HG03575 (cell line): Measurements from ENCODE around the gene KCNJ9.
"Not testable (repeated sequence)": the region's sequence is repeated elsewhere in the genome, so short reads cannot be mapped to it uniquely, and the experiment has no call there.

Experiments
- ATAC-seq: cut with Tn5 transposase; IDR thresholded peaks from one replicate; pipeline ENCODE4 v1.9.1; 2021; ENCODE audit not compliant: unreplicated experiment, insufficient number of reproducible peaks, low FRiP score; ENCODE audit errors: extremely low read depth

The KCNJ9 gene

DNA sequence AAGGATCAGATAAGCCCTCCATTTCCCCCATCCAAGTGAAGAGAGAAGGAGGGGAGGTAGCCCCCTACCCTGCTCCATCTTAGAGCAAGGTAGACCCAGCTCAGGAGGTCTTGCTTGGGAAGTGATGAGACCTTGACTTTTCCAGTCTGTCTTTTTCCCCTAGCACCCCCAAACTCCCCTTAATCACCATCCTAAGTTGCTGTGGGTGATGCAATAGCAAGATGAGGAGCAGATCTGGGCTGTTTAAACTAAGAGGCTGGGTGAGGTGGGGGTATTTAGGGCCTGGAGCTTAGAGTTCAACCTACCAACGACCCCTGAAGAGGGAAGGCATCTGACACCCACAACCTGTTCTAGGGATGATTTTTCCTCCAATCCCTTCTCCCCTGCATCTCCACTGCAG, 36.0 kb downstream of the KCNJ9 start:
- ATAC-seq, result no peak

DNA sequence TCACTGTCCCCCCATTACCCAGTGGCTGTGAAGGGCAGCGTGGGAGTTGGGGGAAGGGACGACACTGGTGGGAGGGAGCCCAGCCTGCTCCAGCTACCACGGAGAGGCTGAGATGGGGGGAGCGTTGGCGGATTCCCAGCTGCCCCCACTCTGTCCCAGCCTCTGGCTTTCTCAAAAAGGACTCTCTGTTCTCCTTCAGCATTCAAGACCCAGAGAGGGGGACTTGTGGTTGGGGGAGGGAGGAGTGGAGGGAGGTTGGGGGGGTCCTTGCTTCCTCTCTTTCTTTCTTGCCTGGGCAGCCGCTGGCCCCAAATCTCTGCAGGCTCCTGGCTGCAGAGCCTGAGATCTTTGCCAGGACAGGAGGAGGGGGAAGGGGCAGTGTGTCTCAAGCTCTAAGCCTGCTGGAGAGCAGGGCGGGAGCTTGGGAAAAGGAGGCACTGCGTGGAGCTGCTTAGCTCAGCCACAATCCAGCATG, 36.4 kb downstream of the KCNJ9 start:
- ATAC-seq, result no peak

DNA sequence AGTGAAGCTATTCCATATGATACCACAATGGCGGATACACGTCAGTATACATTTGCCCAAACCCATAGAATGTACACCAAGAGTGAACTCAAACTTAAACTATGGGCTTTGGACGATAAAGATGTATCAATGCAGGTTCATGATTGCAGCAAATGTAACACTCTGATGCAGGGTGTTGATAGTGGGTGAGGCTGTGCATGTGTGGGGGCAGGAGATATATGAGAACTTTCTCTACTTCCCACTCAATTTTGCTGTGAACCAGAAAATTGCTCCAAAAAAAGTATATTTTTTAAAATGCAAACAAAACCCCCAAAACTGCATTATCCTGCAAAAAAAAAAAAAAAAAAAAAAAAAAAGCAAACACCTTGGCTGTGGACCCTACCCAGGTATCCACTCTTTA, 37.6 kb downstream of the KCNJ9 start:
- no peak for ATAC-seq

DNA sequence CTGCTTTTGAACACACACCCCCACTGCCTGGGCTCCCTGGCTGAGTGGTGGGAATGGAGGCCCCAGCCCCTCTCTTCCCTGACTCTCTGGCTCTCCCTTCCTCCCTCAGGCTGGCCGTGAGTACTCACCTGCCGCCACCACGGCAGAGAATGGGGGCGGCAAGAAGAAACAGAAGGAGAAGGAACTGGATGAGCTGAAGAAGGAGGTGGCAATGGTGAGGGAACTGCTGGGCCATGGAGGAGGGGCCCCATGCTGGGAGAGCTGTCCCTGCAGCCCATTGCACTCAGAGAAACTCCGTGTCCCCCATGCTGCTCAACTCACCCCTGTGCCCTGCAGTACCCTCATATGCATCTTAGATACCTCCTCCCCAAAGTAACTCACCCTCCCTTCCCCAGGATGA, 39.5 kb downstream of the KCNJ9 start:
- ATAC-seq, result no peak

DNA sequence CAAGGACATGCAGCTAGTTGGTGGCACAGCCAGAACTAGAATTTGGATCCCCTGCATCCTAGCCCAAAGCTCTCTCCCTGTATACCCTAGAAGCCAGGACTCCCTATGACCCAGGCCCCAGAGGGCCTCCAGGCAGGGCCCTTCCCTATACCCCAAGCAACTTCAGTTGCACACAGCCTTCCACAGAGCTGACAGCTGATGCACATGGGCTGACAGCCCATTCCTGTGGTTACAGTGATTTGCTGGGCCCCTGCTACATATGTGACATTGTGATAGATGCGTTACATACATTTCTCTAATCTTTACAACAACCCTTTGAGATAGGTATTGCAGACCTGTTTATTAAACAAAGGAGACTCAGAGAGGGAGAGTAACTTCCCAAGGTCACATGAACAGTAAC, 40.0 kb downstream of the KCNJ9 start:
- ATAC-seq, result no peak

DNA sequence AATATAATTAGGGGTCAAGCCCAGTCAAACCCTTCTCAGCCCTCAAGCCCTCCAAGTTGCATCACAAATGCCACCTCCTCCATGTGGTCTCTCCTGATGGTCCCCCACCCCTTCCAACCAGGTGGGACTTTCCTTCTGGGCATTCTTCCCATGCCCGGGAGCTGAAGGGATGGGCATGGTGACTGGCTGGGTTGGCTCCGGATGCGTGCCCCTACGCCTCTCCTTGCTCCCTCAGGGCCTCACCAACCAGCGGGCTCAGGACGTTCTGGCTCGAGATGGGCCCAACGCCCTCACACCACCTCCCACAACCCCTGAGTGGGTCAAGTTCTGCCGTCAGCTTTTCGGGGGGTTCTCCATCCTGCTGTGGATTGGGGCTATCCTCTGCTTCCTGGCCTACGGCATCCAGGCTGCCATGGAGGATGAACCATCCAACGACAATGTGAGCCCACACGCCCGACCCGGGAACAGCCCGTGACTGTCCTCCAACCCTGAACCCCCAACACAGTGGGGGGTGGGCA, 41.7 kb downstream of the KCNJ9 start:
- ATAC-seq, result no peak

DNA sequence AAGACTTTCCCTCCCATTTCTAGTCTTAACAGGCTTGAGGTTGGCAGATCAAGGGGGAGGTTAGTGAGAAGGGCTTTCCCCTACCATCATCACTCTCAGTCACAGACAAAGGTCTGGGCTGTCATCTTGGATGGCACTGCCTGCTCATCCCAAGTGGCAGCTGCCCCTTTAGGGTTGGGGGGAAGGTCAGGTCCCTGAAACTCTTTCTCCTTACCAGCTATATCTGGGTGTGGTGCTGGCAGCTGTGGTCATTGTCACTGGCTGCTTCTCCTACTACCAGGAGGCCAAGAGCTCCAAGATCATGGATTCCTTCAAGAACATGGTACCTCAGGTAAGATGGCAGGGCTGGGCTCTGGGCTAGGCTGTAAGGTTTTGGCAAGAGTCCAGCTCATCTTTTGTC, 42.4 kb downstream of the KCNJ9 start:
- no peak for ATAC-seq

DNA sequence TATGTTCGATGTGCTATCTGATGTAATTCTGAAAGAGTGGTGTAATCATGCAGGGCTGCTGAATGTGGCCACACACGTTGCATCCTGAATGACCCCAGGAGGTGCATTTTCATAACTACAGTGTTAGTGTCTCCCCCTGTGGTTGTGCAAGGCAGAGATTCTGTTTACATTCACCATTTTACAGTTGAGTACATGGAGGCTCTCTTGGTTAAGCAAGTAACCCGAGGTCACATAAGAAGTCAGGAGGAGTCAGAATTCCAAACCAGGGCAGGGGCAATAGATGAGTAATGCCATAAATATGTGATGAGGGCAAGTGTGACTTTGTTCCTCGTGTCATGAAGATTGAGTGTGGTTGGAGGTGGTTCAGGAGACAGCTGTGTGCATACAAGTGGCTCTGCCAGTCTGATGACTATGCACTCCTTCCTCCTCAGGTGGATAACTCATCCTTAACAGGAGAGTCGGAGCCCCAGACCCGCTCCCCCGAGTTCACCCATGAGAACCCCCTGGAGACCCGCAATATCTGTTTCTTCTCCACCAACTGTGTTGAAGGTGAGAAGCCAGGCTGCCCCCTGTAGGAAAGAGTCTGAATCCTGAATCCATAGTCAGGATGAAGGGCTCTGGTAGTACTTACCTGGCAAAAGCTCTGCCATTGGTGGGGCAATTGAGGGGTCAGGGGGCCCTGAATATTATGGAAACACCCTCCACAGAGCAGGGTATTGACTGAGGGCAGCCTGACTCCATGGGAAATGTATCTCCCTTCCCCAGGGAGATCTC, 43.6 kb downstream of the KCNJ9 start:
- ATAC-seq, result no peak

DNA sequence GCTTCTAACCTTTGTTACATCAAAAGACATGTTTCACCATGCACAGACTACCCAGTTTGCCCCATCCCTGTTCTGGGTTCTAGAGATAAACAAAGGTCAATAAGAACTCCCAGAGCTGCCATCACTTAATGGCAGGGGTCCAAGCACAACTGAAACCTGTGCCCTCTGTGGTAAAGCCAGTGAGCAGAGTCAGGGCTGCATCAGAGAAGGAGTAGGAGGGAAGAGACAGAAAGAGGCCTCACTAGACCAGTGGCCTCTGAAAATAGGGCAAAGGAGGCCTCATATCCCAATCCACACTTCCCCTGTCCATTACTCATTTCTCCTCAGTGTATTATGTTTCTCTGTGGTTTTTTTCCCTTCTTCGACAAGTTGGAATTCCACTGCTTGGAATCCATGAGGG, 44.4 kb downstream of the KCNJ9 start:
- no peak for ATAC-seq

DNA sequence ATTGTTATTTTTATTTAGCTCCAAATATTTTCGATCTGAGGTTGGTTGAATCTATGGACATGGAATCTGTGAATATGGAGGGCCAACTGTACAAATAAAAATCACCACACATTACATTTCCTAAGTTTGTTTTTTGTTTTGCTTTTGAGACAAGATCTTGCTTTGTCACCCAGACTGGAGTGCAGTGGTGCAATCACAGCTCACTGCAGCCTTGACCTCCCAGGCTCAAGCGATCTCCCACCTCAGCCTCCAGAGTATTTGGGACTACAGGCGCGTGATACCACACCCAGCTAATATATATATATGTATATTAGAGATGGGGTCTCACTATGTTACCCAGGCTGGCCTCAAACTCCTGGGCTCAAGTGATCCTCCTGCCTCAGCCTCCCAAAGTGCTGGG, 45.0 kb downstream of the KCNJ9 start:
- ATAC-seq, result not testable (repeated sequence)

DNA sequence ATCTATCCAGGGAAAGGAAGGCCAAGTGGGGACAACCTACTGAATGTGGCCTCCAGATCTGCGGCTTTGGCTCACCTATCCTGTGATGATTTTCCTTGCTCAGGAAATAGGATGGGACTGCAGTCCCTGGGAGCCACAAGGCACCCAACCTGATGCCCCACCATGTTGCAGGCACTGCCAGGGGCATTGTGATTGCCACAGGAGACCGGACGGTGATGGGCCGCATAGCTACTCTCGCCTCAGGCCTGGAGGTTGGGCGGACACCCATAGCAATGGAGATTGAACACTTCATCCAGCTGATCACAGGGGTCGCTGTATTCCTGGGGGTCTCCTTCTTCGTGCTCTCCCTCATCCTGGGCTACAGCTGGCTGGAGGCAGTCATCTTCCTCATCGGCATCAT, 46.0 kb downstream of the KCNJ9 start:
- ATAC-seq, result no peak

DNA sequence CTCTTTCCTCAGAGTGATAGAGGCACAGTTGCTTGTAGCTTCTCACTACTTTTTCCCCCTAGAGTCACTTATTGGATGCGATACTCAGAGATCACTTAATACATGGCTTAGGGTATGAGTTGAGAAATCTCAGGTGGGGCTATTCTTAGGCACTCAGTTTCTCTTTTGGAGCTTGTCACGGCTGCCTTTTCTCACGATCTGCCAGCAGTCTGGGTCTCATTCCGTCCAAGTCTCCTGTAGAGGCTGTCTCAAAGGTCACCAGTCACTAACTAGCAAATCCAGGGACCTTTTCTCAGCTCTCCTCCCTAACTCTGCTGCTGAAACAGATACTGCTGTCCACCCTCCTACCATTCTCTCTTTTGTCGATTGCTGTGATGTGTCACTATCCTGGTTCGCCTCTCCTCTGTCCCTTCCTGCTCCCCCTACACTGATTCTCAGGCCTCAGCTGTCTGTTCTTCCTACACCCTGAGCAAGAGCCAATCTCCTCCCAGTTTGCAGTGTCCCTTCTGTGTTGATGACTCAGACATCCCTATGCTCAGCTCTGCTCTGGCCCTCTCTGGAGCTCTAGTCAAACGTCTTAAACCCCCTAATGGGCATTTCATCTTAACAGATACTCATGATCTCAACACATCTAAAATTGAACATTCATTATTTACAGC, 46.7 kb downstream of the KCNJ9 start:
- ATAC-seq, result no peak

DNA sequence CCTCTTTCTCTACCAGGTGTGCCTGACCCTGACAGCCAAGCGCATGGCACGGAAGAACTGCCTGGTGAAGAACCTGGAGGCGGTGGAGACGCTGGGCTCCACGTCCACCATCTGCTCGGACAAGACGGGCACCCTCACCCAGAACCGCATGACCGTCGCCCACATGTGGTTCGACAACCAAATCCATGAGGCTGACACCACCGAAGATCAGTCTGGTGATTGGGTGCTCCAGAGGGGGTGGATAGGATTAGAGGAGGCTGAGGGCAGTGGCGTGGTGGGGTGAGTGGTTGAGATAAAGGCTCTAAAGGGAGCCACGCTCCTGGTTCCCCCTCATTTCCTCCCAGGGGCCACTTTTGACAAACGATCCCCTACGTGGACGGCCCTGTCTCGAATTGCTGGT, 47.3 kb downstream of the KCNJ9 start:
- no peak for ATAC-seq

DNA sequence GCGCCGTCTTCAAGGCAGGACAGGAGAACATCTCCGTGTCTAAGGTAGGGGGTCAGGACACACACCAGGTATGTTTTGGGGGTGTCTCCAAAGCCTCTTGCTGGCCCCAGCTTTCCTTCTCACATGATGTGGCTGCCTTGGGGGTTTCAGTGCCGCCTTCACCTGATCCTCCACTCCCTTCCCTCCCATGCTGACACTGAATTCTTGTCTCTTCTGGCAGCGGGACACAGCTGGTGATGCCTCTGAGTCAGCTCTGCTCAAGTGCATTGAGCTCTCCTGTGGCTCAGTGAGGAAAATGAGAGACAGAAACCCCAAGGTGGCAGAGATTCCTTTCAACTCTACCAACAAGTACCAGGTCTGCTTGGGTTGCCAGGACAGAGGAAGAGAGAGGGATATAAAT, 47.7 kb downstream of the KCNJ9 start:
- ATAC-seq, result no peak

DNA sequence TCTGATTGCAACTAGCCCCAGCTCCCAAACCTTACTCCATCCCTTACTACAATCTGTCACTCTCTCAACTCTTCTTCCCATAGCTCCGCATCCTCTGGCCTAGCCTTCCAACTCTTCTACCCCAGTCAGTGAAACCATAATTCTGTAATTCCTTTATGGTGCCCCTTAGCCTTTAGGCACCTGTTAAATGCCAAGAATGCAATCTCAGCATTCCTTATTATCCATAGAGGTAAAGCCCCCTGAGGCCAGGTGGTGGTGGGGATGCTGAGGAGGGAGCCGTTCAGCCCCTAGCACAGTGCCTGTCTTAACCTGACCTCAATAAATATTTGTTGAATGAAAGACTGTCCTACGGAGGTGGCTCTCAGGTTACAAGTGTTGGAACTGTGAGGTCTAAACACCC, 48.2 kb downstream of the KCNJ9 start:
- no peak for ATAC-seq

DNA sequence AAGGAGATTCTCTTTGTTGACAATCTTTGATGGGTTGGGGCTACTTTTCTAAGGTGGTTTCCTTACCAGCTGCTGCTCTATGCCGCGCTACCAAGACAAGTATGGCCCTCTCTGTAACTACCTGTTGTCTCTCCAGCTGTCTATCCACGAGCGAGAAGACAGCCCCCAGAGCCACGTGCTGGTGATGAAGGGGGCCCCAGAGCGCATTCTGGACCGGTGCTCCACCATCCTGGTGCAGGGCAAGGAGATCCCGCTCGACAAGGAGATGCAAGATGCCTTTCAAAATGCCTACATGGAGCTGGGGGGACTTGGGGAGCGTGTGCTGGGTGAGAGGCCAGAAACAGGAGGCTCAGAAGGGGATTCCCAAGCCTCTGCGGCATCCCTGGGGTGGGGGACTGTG, 48.6 kb downstream of the KCNJ9 start:
- ATAC-seq, result no peak

DNA sequence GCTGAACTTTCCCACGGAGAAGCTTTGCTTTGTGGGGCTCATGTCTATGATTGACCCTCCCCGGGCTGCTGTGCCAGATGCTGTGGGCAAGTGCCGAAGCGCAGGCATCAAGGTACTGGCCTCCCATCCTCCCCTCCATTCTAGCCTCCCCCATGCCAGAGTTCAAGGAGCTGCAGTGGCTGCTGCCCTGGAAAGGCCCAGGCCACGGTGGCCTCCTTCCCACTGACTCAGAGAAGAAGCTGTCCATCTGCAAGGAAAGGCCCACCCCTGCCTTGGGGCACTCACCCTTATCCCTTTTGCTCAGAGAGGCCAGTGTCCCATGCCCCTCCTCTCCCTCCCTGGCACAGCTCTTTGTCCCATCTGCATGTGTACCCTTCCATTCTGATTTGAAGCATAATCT, 49.1 kb downstream of the KCNJ9 start:
- no peak for ATAC-seq

DNA sequence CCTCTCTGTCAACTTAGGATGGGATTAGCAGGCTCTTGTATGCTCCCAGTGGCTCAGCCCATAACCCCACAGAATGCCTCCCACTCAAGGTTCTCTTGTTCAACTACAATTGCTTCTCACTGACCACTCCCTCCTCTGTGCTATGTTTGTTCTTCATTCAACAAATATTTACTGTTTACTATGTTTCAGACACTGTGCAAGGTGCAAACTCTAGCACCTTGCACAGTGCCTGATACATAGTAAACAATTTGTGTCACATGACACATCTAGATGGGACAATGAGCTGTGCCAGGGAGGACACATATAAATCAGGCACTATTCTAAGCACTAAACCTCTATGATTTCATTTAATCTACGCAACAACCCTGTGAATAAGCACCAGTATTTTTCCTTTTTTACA, 49.6 kb downstream of the KCNJ9 start:
- ATAC-seq, result no peak

DNA sequence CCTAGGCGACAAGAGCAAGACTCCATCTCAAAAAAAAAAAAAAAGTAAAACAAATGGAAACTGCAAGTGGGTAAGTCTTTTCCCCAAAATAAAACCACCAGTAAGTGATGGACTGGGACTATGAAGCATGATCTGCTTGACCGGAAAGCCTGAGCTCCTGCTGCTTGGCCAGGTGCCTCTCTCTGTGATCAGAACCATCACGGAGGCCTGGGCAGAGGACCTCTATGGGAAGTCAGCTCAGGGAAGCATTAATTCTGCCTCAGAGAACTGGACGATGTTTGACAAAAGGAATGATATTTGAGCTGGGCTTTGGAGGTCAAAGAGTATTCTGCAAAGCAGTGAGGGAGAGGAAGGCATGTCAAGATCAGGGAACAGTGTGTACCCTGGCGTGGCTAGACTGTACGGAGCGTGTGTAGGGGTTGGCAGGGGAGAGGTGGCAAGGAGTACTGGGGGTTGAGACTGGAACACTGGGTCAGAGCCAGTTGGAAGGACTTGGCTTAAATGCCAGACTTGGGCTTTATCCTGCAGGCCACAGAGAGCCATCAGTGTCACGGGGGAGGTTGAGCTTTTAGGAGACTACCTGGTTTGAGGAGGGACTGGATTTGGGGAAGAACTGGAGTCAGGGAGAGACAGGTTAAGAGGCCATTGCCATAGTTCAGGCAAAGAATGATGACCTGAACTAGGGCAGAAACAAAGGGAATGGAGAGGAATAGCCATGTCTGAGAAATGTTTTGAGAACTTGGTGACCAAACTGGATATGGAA, 50.6 kb downstream of the KCNJ9 start:
- no peak for ATAC-seq
